ENCODE results near the gene TBRG1. TPM values are rescaled to one million over a fixed set of nuclear protein-coding genes. Genes with fewer than 3 reads are reported as not detected.

The TBRG1 gene
- total and polyA plus RNA-seq, 2 experiments from 2014 or later: 24.8 to 56.6 TPM

GRCh38 chr11:124623861-124624525 lies 1.3 kb downstream of the TBRG1 start:
- peaks cover 5% of the 10 kb centered on the region for H3K4me1 ChIP-seq (ENCODE audit: insufficient read depth)
- no peak for TF ChIP-seq EZH2 (IDR thresholded peaks at IDR 0.05; ENCODE audit: low read depth, unreplicated experiment)
- no peak for TF ChIP-seq ZNF331 (CRISPR knock-in tag; IDR thresholded peaks at IDR 0.05; ENCODE audit: low read depth)
- TF ChIP-seq EZH2phosphoT487 (IDR thresholded peaks at IDR 0.05; ENCODE audit: unreplicated experiment): no peak
- TF ChIP-seq REST (IDR thresholded peaks at IDR 0.05; ENCODE audit: unreplicated experiment): no peak
- no peak for TF ChIP-seq STAT1 (IDR thresholded peaks at IDR 0.05; ENCODE audit: unreplicated experiment)
- no peak for TF ChIP-seq ZNF114 (CRISPR knock-in tag; IDR thresholded peaks at IDR 0.05)
- TF ChIP-seq CTCF (conservative IDR thresholded peaks at IDR 0.05; ENCODE audit: low read depth in 2 of 2): no peak
- no peak for TF ChIP-seq POLR2AphosphoS5 (IDR thresholded peaks at IDR 0.05; ENCODE audit: low read depth)
- no peak for TF ChIP-seq NANOG (IDR thresholded peaks at IDR 0.05; ENCODE audit: borderline replicate concordance)
- TF ChIP-seq ZNF462 (CRISPR knock-in tag; IDR thresholded peaks at IDR 0.05): no peak
- peaks cover 4% of the 10 kb centered on the region; the same call in 1 of the 2 replicates for H3K27me3 ChIP-seq (ENCODE audit: insufficient read depth)
- peaks cover 27% of the 10 kb centered on the region for H3K79me2 ChIP-seq (replicated peaks; ENCODE audit: insufficient read depth)
- no peak for DNase-seq (ENCODE audit: low spot score)
- no peak overlapping the region for H3K27ac Mint-ChIP-seq
- peak overlapping the region; percentile 97 for H3K4me2 ChIP-seq
- no peak overlapping the region for H3K27ac ChIP-seq (ENCODE audit: low read depth)
- peak overlapping the region; percentile 96 for H3K4me3 ChIP-seq
- no peaks in the 10 kb centered on the region for H3K9me3 Mint-ChIP-seq
- peaks cover 27% of the 10 kb centered on the region for H3K36me3 ChIP-seq (ENCODE audit: insufficient read depth)
- H4K20me1 ChIP-seq (replicated peaks; ENCODE audit: insufficient read depth): peaks cover 14% of the 10 kb centered on the region; the same call in 1 of the 2 replicates
- peaks cover 7% of the 10 kb centered on the region for H3K27me3 Mint-ChIP-seq (ENCODE audit: insufficient read depth, low read depth, poor library complexity)
- H3K4me3 Mint-ChIP-seq: peak overlapping the region; percentile 94
- H2AFZ ChIP-seq: no peak overlapping the region
- peaks cover 11% of the 10 kb centered on the region for H3K4me1 Mint-ChIP-seq
- H3F3A ChIP-seq (replicated peaks; ENCODE audit: low read depth): no peaks in the 10 kb centered on the region
- ATAC-seq: no peak
- peaks cover 33% of the 10 kb centered on the region for H3K36me3 Mint-ChIP-seq (ENCODE audit: low read depth)
- H3K9me2 ChIP-seq (ENCODE audit: insufficient read depth): no peaks in the 10 kb centered on the region

Measured in GM23338 (cell line).